ENCODE results near the gene MT1HL1.
"Not testable (repeated sequence)": the region's sequence is repeated elsewhere in the genome, so short reads cannot be mapped to it uniquely, and the experiment has no call there.

Gene MT1HL1

GRCh38 chr1:236978740-236979139 is 25.5 kb downstream of the MT1HL1 start:
- peak; percentile 3 for DNase-seq (ENCODE audit: low read depth)

GRCh38 chr1:236975461-236975860 is 28.8 kb downstream of the MT1HL1 start:
- DNase-seq (ENCODE audit: low read depth): no peak

GRCh38 chr1:236974025-236974424 is 30.2 kb downstream of the MT1HL1 start:
- not testable (repeated sequence) for DNase-seq (ENCODE audit: low read depth)

- DNase-seq (ENCODE audit: low read depth): no peak
Observed at GRCh38 chr1:236966636-236967035, 37.6 kb downstream of the MT1HL1 start.

- no peak for DNase-seq (ENCODE audit: low read depth)
Observed at GRCh38 chr1:236963920-236964319, 40.3 kb downstream of the MT1HL1 start.

- no peak for DNase-seq (ENCODE audit: low read depth)
Observed at GRCh38 chr1:236959112-236959511, 45.1 kb downstream of the MT1HL1 start.

- DNase-seq (ENCODE audit: low read depth): no peak
Observed at GRCh38 chr1:236957235-236957634, 47.0 kb downstream of the MT1HL1 start.

Data from GM04503 (cell line).